Measurements from ENCODE around the gene SEC24C.
"Not testable (repeated sequence)": the region's sequence is repeated elsewhere in the genome, so short reads cannot be mapped to it uniquely, and the experiment has no call there.

Gene SEC24C

GRCh38 chr10:73795491-73795890 is 51.3 kb downstream of the SEC24C start:
- DNase-seq: not testable (repeated sequence)

- DNase-seq: not testable (repeated sequence)
Measured at GRCh38 chr10:73796035-73796434, 51.9 kb downstream of the SEC24C start.

GRCh38 chr10:73796766-73797165 is 52.6 kb downstream of the SEC24C start:
- DNase-seq: no peak

- DNase-seq: no peak
Measured at GRCh38 chr10:73797324-73798025, 53.3 kb downstream of the SEC24C start.

GRCh38 chr10:73798087-73798486 is 53.9 kb downstream of the SEC24C start:
- DNase-seq: no peak

GRCh38 chr10:73798927-73799560 is 54.9 kb downstream of the SEC24C start:
- no peak for DNase-seq

GRCh38 chr10:73799899-73800559 is 55.9 kb downstream of the SEC24C start:
- DNase-seq: no peak

GRCh38 chr10:73800560-73801252 is 56.5 kb downstream of the SEC24C start:
- no peak for DNase-seq

GRCh38 chr10:73801253-73801590 is 57.0 kb downstream of the SEC24C start:
- DNase-seq: no peak

- no peak for DNase-seq
Measured at GRCh38 chr10:73802276-73802991, 58.3 kb downstream of the SEC24C start.

- no peak for DNase-seq
Measured at GRCh38 chr10:73803680-73804286, 59.6 kb downstream of the SEC24C start.

- DNase-seq: no peak
Measured at GRCh38 chr10:73806176-73806950, 62.2 kb downstream of the SEC24C start.

- no peak for DNase-seq
Measured at GRCh38 chr10:73807471-73807870, 63.3 kb downstream of the SEC24C start.

GRCh38 chr10:73808021-73808815 is 64.0 kb downstream of the SEC24C start:
- no peak for DNase-seq

- no peak for DNase-seq
Measured at GRCh38 chr10:73809061-73809818, 65.1 kb downstream of the SEC24C start.

- DNase-seq: no peak
Measured at GRCh38 chr10:73810358-73810734, 66.2 kb downstream of the SEC24C start.

- no peak for DNase-seq
Measured at GRCh38 chr10:73810735-73811465, 66.7 kb downstream of the SEC24C start.

GRCh38 chr10:73812657-73813056 is 68.5 kb downstream of the SEC24C start:
- DNase-seq: no peak

- DNase-seq: no peak
Measured at GRCh38 chr10:73813333-73813732, 69.2 kb downstream of the SEC24C start.

All from COR-L47 (cell line).